Astrocyte (in vitro differentiated cells and primary cell): ENCODE data around the gene TRMT1. TPM values are rescaled to one million over a fixed set of nuclear protein-coding genes. Genes with fewer than 3 reads are reported as not detected.

Source experiments
- DNase-seq: peaks from one replicate; pipeline ENCODE4 v3.0.0-alpha.2; 2010; ENCODE audit warnings: low read depth
- FAIRE-seq: peaks from 2 replicates; lab custom pipeline; 2011; peaks lifted over from hg19 to GRCh38; lab: Jason Lieb, UNC
- H2AFZ ChIP-seq: 2 replicates; pipeline ENCODE4 v1.6.0; 2012; ENCODE audit warnings: low read depth, low read length, inconsistent platforms
- H3K27ac ChIP-seq: 2 replicates; pipeline ENCODE4 v1.5.1; 2011; ENCODE audit warnings: low read depth, low read length, inconsistent platforms
- H3K27me3 ChIP-seq: 2 replicates; pipeline ENCODE4 v1.6.0; 2011; ENCODE audit warnings: low read length, inconsistent platforms; ENCODE audit not compliant: insufficient read depth
- H3K36me3 ChIP-seq: 2 replicates; pipeline ENCODE4 v1.5.1; 2011; ENCODE audit warnings: low read length, inconsistent platforms; ENCODE audit not compliant: insufficient read depth
- H3K4me1 ChIP-seq: 2 replicates; pipeline ENCODE4 v1.5.1; 2011; ENCODE audit warnings: low read length, inconsistent platforms; ENCODE audit not compliant: insufficient read depth
- H3K4me2 ChIP-seq: 2 replicates; pipeline ENCODE4 v1.6.0; 2012; ENCODE audit warnings: low read length, inconsistent platforms
- H3K4me3 ChIP-seq: 2 replicates; pipeline ENCODE4 v1.5.1; 2011; ENCODE audit warnings: low read depth, mild to moderate bottlenecking, low read length, inconsistent platforms; ENCODE audit not compliant: insufficient read depth
- H3K79me2 ChIP-seq: 2 replicates; pipeline ENCODE4 v1.6.0; 2012; ENCODE audit warnings: mild to moderate bottlenecking, low read length, inconsistent platforms; ENCODE audit not compliant: insufficient read depth
- H3K9ac ChIP-seq: 2 replicates; pipeline ENCODE4 v1.6.0; 2012; ENCODE audit warnings: mild to moderate bottlenecking, low read length, inconsistent platforms
- H3K9me3 ChIP-seq: 2 replicates; pipeline ENCODE4 v1.5.1; 2012; ENCODE audit warnings: low read depth, mild to moderate bottlenecking, low read length, inconsistent platforms; ENCODE audit not compliant: insufficient read depth
- H4K20me1 ChIP-seq: 2 replicates; pipeline ENCODE4 v1.6.0; 2012; ENCODE audit warnings: low read length, inconsistent platforms; ENCODE audit not compliant: insufficient read depth
- H3K27ac Mint-ChIP-seq: one replicate; pipeline ENCODE4 v1.8.0; 2021; ENCODE audit warnings: mild to moderate bottlenecking, mixed read lengths; ENCODE audit not compliant: unreplicated experiment
- H3K27me3 Mint-ChIP-seq: one replicate; pipeline ENCODE4 v1.8.0; 2021; ENCODE audit warnings: low read depth, mixed read lengths; ENCODE audit not compliant: unreplicated experiment
- H3K36me3 Mint-ChIP-seq: one replicate; pipeline ENCODE4 v1.8.0; 2021; ENCODE audit warnings: low read depth, mixed read lengths; ENCODE audit not compliant: unreplicated experiment
- H3K4me1 Mint-ChIP-seq: one replicate; pipeline ENCODE4 v1.8.0; 2021; ENCODE audit warnings: low read depth, mixed read lengths; ENCODE audit not compliant: unreplicated experiment
- H3K4me3 Mint-ChIP-seq: one replicate; pipeline ENCODE4 v1.8.0; 2021; ENCODE audit warnings: mild to moderate bottlenecking, moderate library complexity, mixed read lengths; ENCODE audit not compliant: unreplicated experiment
- H3K9me3 Mint-ChIP-seq: one replicate; pipeline ENCODE4 v1.8.0; 2021; ENCODE audit warnings: mild to moderate bottlenecking, mixed read lengths; ENCODE audit not compliant: unreplicated experiment
- EZH2 ChIP-seq: IDR thresholded peaks from 2 replicates; pipeline ENCODE4 v1.6.1; 2012; ENCODE audit warnings: mild to moderate bottlenecking, low read length, inconsistent platforms; ENCODE audit not compliant: insufficient read depth
- total RNA-seq: library from RNA; stranded (reverse); gene quantifications from 2 replicates; pipeline ENCODE4 v1.2.1, GENCODE V29; 2021
- TF ChIP-seq, protein P1 (sequence below): IDR thresholded peaks from 2 replicates; pipeline ENCODE4 v1.5.1; 2011; ENCODE audit warnings: low read depth, mild to moderate bottlenecking, inconsistent platforms, low read length, moderate library complexity; ENCODE audit not compliant: insufficient read depth

The TRMT1 gene
- total RNA-seq, 1 donor from 2014 or later, result 43.3 TPM

DNA sequence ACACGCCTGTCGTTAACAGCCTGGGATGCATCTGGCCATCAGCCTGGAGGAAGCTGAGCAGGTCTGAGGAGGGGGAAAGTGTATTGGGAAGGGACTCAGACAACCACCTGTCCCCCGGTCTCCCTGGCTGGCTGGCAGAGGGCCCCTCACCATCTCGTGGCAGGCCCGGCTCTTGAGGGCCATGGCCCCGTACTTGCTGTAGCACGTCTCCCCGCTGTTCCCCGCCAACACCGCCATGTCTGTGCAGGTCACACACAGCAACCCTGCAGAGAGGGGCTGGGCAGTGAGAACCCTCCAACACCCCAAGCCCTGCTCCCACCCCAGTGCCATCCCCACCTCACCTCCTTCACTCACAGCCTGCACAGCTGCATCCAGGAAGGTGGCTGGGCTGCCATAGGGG, 4.0 kb downstream of the TRMT1 start:
- Histone ChIP-seq H3K4me1 (peaks cover 19% of the 10 kb centered on the region), H2AFZ (no peak overlapping the region), H3K4me3 (no peak overlapping the region), H3K27me3 (no peaks in the 10 kb centered on the region), H3K9ac (no peak overlapping the region), H3K4me2 (no peak overlapping the region), H4K20me1 (no peaks in the 10 kb centered on the region), H3K9me3 (no peaks in the 10 kb centered on the region), H3K27ac (no peak overlapping the region), H3K79me2 (peaks cover 23% of the 10 kb centered on the region), H3K36me3 (peaks cover 9% of the 10 kb centered on the region)
- no peaks in the 10 kb centered on the region for H3K9me3 Mint-ChIP-seq
- no peak for TF ChIP-seq EZH2
- TF ChIP-seq, protein P1, sequence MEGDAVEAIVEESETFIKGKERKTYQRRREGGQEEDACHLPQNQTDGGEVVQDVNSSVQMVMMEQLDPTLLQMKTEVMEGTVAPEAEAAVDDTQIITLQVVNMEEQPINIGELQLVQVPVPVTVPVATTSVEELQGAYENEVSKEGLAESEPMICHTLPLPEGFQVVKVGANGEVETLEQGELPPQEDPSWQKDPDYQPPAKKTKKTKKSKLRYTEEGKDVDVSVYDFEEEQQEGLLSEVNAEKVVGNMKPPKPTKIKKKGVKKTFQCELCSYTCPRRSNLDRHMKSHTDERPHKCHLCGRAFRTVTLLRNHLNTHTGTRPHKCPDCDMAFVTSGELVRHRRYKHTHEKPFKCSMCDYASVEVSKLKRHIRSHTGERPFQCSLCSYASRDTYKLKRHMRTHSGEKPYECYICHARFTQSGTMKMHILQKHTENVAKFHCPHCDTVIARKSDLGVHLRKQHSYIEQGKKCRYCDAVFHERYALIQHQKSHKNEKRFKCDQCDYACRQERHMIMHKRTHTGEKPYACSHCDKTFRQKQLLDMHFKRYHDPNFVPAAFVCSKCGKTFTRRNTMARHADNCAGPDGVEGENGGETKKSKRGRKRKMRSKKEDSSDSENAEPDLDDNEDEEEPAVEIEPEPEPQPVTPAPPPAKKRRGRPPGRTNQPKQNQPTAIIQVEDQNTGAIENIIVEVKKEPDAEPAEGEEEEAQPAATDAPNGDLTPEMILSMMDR, result no peak
- FAIRE-seq, result no peak
- H3K36me3 Mint-ChIP-seq, result peaks cover 2% of the 10 kb centered on the region
- H3K4me3 Mint-ChIP-seq, result no peak overlapping the region
- H3K27me3 Mint-ChIP-seq, result no peaks in the 10 kb centered on the region
- H3K27ac Mint-ChIP-seq, result no peak overlapping the region
- no peak for DNase-seq
- H3K4me1 Mint-ChIP-seq, result peaks cover 10% of the 10 kb centered on the region

DNA sequence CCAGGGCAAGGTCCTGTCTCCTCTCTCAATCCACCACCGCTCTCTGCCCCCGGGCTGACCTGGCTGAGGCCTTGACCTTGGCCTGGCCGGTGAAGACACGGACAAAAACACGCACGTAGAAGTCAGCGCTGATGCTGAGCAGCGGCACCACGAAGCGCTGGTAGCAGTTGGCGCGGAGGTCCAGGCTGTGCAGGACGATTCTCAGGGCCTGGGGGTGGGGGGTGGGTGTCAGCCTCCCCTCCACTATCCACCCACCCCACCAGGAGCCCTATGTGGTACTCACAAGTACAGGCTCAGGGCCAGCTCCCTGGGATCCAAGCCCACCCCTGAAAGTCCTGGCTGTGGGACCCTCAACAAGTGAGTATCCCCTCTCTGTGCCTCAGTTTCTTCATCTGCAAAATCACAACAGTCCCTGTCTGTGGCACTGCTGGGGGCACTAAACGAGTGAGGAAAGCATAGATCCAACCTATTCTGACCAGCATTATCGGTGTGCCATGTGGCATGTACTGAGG, 6.4 kb downstream of the TRMT1 start:
- Histone ChIP-seq H2AFZ (no peak overlapping the region), H3K27me3 (no peaks in the 10 kb centered on the region), H3K36me3 (peaks cover 10% of the 10 kb centered on the region), H3K9ac (no peak overlapping the region), H3K9me3 (no peaks in the 10 kb centered on the region), H3K79me2 (peaks cover 9% of the 10 kb centered on the region), H3K27ac (no peak overlapping the region), H4K20me1 (no peaks in the 10 kb centered on the region), H3K4me2 (no peak overlapping the region), H3K4me3 (no peak overlapping the region), H3K4me1 (peaks cover 3% of the 10 kb centered on the region)
- peaks cover 1% of the 10 kb centered on the region for H3K4me1 Mint-ChIP-seq
- H3K27ac Mint-ChIP-seq, result no peak overlapping the region
- no peaks in the 10 kb centered on the region for H3K9me3 Mint-ChIP-seq
- no peaks in the 10 kb centered on the region for H3K27me3 Mint-ChIP-seq
- H3K4me3 Mint-ChIP-seq, result no peak overlapping the region
- no peak for TF ChIP-seq EZH2
- TF ChIP-seq, protein P1, result no peak
- FAIRE-seq (no peak), DNase-seq (no peak)
- peaks cover 3% of the 10 kb centered on the region for H3K36me3 Mint-ChIP-seq

DNA sequence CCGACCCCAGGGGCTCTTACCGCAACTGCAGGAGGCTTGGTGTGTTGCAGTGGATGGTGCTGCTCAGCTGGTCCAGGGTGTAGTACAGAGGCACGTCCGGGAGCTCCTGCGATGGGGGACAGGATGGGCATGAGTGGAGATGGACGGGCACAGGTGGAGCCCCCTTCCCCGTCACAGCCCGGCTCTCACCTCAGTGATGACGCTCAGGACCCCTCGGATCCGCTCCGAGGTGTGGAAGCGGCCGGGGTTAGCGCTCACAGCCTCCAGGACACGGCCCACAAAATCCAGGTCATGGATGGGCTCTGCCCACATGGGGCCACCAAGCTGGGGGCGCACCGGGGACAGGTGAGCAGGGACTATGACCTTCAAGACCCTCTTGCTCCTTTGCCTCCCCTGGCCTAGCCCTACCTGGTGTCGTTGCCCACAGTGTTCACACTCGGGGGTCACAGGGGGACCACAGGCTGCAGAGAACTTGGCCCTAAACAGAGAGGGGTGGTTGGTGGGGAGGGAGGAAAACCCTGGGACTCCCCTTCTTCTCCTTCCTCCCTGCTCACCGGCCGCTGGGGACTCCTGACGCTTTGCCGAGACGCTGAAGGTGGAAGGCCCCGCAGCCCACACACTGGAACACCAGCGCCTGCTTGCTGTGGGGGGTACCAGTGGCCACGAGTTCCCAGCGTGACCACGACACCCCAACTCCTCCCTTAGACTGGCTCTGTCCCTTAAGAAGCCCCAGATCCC, 7.0 kb downstream of the TRMT1 start:
- Mint-ChIP-seq H3K27ac (no peak overlapping the region), H3K9me3 (no peaks in the 10 kb centered on the region), H3K4me3 (no peak overlapping the region), H3K27me3 (no peaks in the 10 kb centered on the region), H3K36me3 (peaks cover 5% of the 10 kb centered on the region), H3K4me1 (no peaks in the 10 kb centered on the region)
- FAIRE-seq (no peak), DNase-seq (no peak)
- Histone ChIP-seq H4K20me1 (no peaks in the 10 kb centered on the region), H3K4me1 (no peaks in the 10 kb centered on the region), H3K4me3 (no peak overlapping the region), H3K4me2 (no peak overlapping the region), H3K36me3 (peaks cover 10% of the 10 kb centered on the region), H3K27me3 (no peaks in the 10 kb centered on the region), H2AFZ (no peak overlapping the region), H3K9ac (no peak overlapping the region), H3K27ac (no peak overlapping the region), H3K9me3 (no peaks in the 10 kb centered on the region), H3K79me2 (peaks cover 3% of the 10 kb centered on the region)
- TF ChIP-seq, protein P1, result no peak
- TF ChIP-seq EZH2, result no peak
